ENCODE data around the gene ELP1.

Gene ELP1

GRCh38 chr9:108860354-108860753, 73.6 kb downstream of the ELP1 start:
- TF ChIP-seq REST (IDR thresholded peaks at IDR 0.05; ENCODE audit: insufficient read depth in 1 of 2, low read depth in 2 of 2, low read length in 2 of 2) (no peak), SIN3A (IDR thresholded peaks at IDR 0.05; ENCODE audit: borderline replicate concordance, insufficient read depth, low read length) (no peak), TAF1 (IDR thresholded peaks at IDR 0.05; ENCODE audit: borderline replicate concordance, insufficient read depth, low read length) (no peak), FOXP2 (optimal IDR thresholded peaks at IDR 0.05; ENCODE audit: borderline replicate concordance, extremely low read depth, extremely low read length, insufficient read depth) (no peak), POLR2AphosphoS5 (IDR thresholded peaks at IDR 0.05; ENCODE audit: low read depth, low read length) (no peak)

GRCh38 chr9:108859459-108860114, 74.3 kb downstream of the ELP1 start:
- TF ChIP-seq REST (IDR thresholded peaks at IDR 0.05; ENCODE audit: insufficient read depth in 1 of 2, low read depth in 2 of 2, low read length in 2 of 2) (no peak), TAF1 (IDR thresholded peaks at IDR 0.05; ENCODE audit: borderline replicate concordance, insufficient read depth, low read length) (no peak), SIN3A (IDR thresholded peaks at IDR 0.05; ENCODE audit: borderline replicate concordance, insufficient read depth, low read length) (no peak), POLR2AphosphoS5 (IDR thresholded peaks at IDR 0.05; ENCODE audit: low read depth, low read length) (no peak), FOXP2 (optimal IDR thresholded peaks at IDR 0.05; ENCODE audit: borderline replicate concordance, extremely low read depth, extremely low read length, insufficient read depth) (no peak)

- TF ChIP-seq TAF1 (IDR thresholded peaks at IDR 0.05; ENCODE audit: borderline replicate concordance, insufficient read depth, low read length) (no peak), FOXP2 (optimal IDR thresholded peaks at IDR 0.05; ENCODE audit: borderline replicate concordance, extremely low read depth, extremely low read length, insufficient read depth) (no peak), REST (IDR thresholded peaks at IDR 0.05; ENCODE audit: insufficient read depth in 1 of 2, low read depth in 2 of 2, low read length in 2 of 2) (no peak), POLR2AphosphoS5 (IDR thresholded peaks at IDR 0.05; ENCODE audit: low read depth, low read length) (no peak), SIN3A (IDR thresholded peaks at IDR 0.05; ENCODE audit: borderline replicate concordance, insufficient read depth, low read length) (no peak)
Measured at GRCh38 chr9:108857572-108857971, 76.4 kb downstream of the ELP1 start.

DNA sequence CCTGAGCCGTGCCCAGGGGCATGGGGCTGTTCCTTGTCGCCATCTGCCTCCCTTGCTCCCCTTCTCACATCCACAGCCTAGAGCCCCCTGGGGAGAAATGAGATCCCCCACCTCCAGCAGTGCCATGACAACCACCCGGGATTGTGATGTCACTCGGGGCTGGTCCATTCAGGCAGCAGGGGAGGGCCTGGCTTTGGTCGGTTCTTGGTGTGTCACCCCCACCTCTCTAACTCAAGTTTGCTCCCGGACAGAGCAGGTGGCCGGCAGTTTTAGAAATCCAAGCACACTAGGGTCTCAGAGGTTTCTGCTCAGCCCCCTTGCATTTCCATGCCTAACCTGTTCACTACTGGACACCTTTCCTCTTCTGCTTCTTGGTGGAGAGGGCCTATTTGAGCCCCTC, 78.0 kb downstream of the ELP1 start, which contains the start of gene ACTL7B:
Gene ACTL7B, minus strand, starts transcription at position 99 of the 400 bp plus-strand sequence. Its CDS starts 56 bp downstream, at position 43.
- TF ChIP-seq TAF1 (IDR thresholded peaks at IDR 0.05; ENCODE audit: borderline replicate concordance, insufficient read depth, low read length) (no peak), FOXP2 (optimal IDR thresholded peaks at IDR 0.05; ENCODE audit: borderline replicate concordance, extremely low read depth, extremely low read length, insufficient read depth) (no peak), POLR2AphosphoS5 (IDR thresholded peaks at IDR 0.05; ENCODE audit: low read depth, low read length) (no peak)

GRCh38 chr9:108855529-108855886, 78.4 kb downstream of the ELP1 start:
- TF ChIP-seq FOXP2 (optimal IDR thresholded peaks at IDR 0.05; ENCODE audit: borderline replicate concordance, extremely low read depth, extremely low read length, insufficient read depth): no peak
- no peak for TF ChIP-seq TAF1 (IDR thresholded peaks at IDR 0.05; ENCODE audit: borderline replicate concordance, insufficient read depth, low read length)
- no peak for TF ChIP-seq POLR2AphosphoS5 (IDR thresholded peaks at IDR 0.05; ENCODE audit: low read depth, low read length)
- TF ChIP-seq REST (IDR thresholded peaks at IDR 0.05; ENCODE audit: insufficient read depth in 1 of 2, low read depth in 2 of 2, low read length in 2 of 2): no peak
- TF ChIP-seq SIN3A (IDR thresholded peaks at IDR 0.05; ENCODE audit: borderline replicate concordance, insufficient read depth, low read length): no peak

Measured in PFSK-1 (cell line).